Muscle of back (tissue), 11 donors: ENCODE results near the gene B4GALNT4. TPM values are rescaled to one million over a fixed set of nuclear protein-coding genes. Genes with fewer than 3 reads are reported as not detected.
"Not testable (repeated sequence)": the region's sequence is repeated elsewhere in the genome, so short reads cannot be mapped to it uniquely, and the experiment has no call there.

Experiments
- DNase-seq, 3 donors: peaks; one replicate each; pipeline versions ENCODE4 v3.0.0 to v3.0.0-alpha.2; 2013
- polyA plus RNA-seq, 10 donors: library from polyadenylated mRNA; unstranded; fragments of 120-200 nt; gene quantifications; one replicate each; pipeline ENCODE4 v1.2.1, GENCODE V29; 2013; ENCODE audit not compliant: insufficient read length in 10 of 10

B4GALNT4 gene
- polyA plus RNA-seq, 10 donors, result 9.4 to 35.6 (median 13.8) TPM

DNA sequence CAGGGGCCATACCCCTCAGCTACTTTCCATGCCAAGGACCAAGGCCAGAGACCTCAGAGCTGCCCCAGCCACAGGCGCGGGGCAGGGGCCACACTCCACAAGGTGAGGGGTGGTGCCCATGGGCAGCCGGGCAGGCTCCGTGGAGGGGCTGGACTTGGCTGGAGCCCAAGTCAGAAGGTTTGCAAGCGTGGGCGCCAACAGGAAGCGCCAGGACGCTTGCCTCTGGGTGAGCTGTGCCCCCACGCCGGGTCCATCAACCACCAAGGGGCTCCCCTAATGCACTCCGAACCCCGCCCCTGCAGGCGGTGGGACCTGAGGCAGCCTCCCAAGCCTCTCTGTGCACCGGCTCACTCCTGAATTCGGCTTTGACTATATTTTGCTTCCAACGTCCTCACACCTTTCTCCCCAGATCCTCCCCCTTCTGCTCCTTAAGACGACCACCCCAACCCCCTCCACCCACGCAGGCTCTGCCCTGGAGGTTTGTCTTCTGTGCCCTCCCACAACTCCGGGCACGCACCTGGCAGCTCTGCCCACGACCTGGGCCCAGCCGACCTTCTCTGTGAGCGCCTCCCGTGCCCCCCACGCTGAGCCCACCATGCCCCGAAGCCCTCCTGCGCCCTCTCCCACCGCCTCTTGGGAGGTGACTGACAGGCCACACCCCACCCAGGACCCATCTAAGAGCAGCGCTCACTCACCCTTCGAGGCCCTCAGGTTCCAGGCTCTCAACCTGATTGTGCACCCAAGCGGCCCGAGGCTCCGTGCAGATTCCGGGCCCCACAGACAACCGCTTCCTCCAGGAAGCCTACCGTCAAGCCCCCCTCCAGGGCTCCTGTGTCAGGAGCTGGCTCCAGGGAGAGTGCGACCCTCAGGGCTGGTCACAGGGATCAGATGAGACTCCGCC, 22.1 kb downstream of the B4GALNT4 start:
- no peak for DNase-seq

DNA sequence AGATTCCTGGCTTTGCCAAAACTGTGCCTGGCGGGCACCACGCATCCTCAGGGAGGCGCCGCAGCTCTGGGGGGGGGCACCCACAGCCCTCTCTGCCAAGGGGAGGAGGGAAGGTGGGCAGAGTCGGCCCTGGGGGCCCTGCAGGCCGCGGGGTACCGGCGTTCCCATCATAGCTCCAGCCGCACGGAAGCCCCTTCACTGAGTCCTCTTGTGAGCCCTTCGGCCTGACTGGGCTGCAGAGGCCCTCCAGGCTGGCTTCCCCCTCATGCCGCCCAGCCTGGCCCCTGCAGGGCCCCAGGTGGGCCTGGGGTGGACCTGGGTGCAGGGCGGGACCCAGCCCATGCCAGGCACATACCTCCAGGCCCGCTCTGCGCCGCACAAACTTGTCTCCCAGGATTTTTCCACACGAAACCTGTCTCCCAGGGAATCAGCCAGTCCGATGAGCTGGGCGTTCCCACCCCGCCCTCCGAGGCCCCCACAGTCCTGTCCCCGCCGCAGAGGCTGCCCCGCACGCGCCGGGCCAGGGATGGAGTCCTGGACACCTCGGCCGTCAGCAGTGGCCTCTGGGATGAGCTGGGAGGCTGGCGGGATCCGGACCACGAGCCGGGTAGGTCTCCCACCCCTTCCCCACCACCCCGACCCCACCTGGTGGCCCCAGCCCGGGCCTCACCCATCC, 22.9 kb downstream of the B4GALNT4 start:
- no peak for DNase-seq

DNA sequence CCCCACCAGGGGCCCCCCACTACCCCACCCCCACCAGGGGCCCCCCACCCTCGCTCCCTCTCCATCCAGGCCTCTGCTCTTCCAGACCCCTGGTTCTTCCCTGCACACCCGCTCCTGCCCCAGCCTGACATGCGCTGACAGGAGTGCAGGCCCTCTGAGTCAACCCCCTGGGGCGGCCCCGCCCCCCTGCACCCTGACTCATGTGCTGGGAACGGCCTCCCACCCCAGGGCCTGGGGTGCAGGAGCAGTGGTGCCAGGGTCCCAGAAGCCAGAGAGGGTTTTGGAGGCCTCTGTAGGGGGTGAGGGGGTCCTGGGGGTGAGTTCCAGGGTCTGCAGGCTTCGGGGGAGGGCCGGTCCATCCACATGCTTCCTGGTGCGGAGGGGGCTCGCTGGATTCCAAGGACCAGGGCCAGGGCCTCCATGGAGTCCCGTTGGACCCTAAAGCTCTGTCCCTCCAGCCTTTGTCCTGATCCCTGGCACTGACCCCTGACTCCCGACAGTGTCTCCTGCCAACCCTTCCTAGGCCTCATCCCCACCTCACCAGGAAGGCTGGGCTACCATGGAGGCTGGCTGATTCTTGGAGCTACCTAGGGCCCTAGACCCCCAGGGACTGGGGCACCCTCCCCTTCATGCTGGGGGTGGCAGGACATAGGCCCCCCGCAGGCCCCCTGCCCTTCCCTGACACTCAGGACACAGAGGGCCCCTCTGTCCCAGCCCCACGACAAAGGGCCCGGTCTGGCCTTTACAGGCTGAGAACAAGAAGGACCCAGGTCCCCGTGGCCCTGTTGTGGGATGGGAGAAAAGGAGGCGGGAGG, 24.1 kb downstream of the B4GALNT4 start:
- peak in 1 of 3 donors; percentile 51 for DNase-seq

DNA sequence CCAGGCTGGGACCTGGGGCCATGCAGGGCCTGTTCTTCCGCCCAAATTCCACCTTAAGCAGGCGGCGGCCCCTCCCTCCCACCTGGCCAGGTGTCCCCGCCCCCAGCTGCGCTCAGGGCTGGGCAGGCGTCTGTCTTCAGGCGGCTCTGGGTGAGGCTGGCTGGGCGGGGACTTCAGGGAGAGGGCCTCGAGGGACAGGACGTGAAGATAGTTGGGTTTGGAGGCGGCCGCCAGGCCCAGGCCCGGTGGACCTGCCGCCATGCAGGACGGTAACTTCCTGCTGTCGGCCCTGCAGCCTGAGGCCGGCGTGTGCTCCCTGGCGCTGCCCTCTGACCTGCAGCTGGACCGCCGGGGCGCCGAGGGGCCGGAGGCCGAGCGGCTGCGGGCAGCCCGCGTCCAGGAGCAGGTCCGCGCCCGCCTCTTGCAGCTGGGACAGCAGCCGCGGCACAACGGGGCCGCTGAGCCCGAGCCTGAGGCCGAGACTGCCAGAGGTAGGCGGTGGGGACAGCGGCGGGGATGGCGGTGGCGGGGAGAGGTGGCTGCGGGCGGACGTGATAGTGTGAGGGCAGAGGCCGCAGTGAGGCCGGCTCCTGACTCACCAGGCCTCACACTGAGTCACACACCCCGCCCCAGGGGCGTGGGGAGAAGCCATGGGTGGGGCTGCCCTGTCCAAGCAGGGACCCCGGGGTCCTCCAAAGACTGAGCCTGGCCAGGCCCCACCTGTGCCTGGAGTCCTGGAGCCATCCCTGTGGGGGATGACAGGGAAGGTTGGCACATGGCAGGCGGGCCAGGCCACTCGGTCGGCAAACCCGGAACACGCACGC, 24.9 kb downstream of the B4GALNT4 start, which contains the start of gene PKP3:
Gene PKP3 (plus strand): TSS at position 176 of the 824 bp plus-strand sequence. CDS start 84 bp downstream, at position 260.
- DNase-seq, result no peak

DNA sequence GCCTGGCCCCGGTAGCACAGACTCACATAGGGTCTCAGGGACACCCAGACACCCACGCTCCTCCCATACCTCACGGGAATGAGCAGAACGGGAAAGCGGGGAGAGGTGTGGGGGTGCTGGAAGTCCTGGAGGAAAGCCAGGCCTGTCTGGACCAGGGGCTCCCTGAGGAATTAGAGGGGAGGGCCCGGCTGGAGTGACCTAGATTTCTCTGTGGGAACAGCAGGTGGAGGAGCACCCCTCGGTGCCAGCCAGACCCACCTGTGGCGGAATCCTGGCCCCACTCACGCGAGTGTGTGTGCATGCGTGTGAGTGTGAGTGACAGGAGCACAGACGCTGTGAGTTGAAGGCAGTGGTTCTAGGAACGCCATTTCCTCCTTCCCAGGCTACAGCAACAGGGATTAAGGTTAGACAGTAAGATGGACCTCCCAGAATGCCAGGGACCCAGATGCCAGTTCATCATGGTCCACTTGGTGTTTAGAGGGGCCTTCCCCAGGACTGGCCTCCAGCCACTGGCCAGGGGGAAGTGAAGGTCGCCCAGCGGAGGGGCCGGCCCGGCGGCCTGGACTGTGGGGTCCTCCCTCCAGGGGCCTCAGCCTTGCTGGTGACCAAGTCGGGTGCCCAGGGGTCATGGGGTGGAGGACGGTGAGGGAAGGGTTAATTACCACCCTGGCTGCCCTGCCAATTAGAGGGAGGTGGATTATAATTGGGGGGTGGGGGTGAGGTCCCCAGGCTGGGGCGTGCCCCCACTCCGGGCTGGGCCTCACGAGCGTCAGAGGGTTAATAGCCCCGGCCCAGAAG, 25.8 kb downstream of the B4GALNT4 start:
- DNase-seq, result no peak

DNA sequence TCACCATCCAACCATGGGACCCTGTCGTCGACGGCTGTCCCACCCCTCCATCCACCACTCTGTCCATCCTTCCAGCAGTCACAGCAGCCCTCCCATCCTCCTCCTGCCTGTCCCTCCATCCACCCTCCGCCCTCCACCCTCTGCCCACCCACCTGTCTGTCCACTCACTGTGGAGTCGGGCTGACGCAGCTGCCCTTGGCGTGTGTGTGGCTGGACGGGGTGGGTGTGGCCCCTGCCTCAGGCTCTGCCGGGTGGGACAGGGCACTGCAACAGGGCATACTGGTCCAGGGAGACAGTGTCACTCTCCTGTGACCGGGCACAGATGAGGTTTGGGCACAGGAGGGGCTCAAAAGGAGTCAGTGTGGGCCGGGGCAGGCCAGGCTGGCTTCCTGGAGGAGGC, 26.6 kb downstream of the B4GALNT4 start:
- DNase-seq, result no peak

DNA sequence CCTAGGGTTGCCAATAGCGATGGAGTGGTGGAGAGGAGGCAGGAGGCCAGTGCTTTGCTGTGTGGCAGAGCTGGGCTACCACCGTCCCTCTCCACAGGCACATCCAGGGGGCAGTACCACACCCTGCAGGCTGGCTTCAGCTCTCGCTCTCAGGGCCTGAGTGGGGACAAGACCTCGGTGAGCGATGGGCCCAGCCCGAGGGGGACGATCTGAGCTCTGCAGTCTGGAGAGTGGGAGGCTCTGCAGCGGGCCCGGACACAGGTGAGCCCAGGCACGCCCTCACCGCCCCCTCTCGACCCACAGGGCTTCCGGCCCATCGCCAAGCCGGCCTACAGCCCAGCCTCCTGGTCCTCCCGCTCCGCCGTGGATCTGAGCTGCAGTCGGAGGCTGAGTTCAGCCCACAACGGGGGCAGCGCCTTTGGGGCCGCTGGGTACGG, 27.2 kb downstream of the B4GALNT4 start:
- DNase-seq, result no peak

DNA sequence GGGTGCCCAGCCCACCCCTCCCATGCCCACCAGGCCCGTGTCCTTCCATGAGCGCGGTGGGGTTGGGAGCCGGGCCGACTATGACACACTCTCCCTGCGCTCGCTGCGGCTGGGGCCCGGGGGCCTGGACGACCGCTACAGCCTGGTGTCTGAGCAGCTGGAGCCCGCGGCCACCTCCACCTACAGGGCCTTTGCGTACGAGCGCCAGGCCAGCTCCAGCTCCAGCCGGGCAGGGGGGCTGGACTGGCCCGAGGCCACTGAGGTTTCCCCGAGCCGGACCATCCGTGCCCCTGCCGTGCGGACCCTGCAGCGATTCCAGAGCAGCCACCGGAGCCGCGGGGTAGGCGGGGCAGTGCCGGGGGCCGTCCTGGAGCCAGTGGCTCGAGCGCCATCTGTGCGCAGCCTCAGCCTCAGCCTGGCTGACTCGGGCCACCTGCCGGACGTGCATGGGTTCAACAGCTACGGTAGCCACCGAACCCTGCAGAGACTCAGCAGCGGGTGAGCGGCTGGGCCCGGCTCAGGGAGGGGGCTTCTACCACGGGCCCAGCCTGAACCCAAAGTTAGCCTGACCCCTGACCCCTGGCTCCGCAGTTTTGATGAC, 27.7 kb downstream of the B4GALNT4 start:
- DNase-seq, result peak; percentile 49 to 84 (median 53)

DNA sequence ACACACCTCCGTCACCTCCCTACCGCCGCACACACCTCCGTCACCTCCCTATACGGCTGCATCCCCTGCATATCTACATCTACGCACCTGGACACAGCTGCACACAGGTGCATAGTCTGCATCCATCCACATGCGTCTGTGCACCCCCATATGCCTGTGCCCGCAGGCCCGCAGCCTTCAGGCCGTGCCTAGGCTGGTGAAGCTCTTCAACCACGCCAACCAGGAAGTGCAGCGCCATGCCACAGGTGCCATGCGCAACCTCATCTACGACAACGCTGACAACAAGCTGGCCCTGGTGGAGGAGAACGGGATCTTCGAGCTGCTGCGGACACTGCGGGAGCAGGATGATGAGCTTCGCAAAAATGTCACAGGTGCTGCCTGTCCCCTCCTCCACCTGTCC, 29.5 kb downstream of the B4GALNT4 start:
- DNase-seq, result no peak

DNA sequence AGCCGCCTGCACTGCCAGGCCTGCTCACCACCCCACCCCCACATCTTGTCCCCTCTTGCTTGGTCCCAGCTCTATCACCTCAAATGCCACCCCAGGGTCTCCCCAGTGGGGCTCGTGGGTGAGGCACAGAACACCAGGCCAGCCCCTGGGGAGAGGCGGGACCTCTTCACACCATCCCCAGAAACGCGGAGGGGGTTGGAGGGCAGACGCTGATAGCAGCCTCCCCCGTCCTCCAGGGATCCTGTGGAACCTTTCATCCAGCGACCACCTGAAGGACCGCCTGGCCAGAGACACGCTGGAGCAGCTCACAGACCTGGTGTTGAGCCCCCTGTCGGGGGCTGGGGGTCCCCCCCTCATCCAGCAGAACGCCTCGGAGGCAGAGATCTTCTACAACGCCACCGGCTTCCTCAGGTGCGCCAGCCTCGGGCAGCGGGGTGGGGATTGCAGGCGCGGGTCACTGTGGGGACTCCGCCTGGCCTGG, 30.5 kb downstream of the B4GALNT4 start:
- DNase-seq, result no peak

DNA sequence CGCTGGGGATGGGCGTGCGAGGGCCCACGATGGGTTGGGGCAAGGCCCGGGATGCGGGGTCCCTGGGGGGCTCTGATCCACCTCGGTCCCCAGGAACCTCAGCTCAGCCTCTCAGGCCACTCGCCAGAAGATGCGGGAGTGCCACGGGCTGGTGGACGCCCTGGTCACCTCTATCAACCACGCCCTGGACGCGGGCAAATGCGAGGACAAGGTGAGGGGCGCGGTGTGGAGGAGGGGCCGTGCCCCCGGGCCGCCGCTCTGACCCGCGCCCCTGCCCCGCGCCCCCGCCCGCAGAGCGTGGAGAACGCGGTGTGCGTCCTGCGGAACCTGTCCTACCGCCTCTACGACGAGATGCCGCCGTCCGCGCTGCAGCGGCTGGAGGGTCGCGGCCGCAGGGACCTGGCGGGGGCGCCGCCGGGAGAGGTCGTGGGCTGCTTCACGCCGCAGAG, 31.0 kb downstream of the B4GALNT4 start:
- no peak for DNase-seq

DNA sequence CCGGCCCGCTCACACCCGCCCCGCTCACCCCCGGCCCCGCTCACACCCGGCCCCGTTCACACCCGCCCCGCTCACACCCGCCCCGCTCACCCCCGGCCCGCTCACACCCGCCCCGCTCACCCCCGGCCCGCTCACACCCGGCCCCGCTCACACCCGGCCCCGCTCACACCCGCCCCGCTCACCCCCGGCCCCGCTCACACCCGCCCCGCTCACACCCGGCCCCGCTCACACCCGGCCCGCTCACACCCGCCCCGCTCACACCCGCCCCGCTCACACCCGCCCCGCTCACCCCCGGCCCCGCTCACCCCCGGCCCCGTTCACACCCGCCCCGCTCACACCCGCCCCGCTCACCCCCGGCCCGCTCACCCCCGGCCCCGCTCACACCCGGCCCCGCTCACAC, 31.9 kb downstream of the B4GALNT4 start:
- not testable (repeated sequence) for DNase-seq

DNA sequence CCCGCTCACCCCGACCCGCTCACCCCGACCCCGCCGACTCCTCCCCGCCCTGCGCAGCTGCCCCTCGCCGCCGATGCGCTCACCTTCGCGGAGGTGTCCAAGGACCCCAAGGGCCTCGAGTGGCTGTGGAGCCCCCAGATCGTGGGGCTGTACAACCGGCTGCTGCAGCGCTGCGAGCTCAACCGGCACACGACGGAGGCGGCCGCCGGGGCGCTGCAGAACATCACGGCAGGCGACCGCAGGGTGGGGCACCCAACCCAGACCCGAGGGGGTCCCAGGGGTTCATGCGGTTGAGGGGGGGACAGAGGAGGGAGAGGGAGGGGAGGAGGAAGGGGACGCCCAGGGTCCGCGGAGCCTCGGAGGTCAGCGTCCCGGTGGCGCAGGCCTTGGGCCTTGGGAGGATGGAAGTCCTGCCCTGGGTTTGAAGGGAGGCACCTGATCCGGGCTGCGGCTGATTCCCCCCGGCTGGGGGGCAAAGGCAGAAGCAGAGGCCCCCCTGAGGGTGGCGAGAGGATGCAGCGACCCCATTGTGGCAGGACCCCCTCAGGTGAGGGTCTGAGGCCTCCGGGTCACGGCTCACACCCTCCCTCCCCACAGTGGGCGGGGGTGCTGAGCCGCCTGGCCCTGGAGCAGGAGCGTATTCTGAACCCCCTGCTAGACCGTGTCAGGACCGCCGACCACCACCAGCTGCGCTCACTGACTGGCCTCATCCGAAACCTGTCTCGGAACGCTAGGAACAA, 33.9 kb downstream of the B4GALNT4 start:
- no peak for DNase-seq

DNA sequence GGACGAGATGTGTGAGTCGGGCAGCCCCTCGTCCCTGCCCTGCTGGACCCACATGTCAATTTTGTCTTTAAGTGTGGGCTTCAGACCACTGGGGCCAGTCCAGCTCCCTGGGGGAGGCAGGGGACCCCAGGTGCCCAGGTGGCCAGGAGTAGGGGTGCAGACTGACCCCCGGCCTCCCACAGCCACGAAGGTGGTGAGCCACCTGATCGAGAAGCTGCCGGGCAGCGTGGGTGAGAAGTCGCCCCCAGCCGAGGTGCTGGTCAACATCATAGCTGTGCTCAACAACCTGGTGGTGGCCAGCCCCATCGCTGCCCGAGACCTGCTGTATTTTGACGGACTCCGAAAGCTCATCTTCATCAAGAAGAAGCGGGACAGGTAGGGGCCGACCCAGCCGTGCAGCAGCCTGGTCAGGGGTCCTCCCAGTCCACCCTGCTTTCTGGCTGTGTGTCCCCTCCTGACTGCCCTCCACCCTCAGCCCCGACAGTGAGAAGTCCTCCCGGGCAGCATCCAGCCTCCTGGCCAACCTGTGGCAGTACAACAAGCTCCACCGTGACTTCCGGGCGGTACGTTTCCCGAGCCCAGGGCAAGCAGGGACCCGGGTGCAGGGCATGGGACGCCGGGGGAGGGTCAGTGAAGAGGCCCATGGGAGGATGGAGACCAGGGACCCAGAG, 34.6 kb downstream of the B4GALNT4 start:
- no peak for DNase-seq

DNA sequence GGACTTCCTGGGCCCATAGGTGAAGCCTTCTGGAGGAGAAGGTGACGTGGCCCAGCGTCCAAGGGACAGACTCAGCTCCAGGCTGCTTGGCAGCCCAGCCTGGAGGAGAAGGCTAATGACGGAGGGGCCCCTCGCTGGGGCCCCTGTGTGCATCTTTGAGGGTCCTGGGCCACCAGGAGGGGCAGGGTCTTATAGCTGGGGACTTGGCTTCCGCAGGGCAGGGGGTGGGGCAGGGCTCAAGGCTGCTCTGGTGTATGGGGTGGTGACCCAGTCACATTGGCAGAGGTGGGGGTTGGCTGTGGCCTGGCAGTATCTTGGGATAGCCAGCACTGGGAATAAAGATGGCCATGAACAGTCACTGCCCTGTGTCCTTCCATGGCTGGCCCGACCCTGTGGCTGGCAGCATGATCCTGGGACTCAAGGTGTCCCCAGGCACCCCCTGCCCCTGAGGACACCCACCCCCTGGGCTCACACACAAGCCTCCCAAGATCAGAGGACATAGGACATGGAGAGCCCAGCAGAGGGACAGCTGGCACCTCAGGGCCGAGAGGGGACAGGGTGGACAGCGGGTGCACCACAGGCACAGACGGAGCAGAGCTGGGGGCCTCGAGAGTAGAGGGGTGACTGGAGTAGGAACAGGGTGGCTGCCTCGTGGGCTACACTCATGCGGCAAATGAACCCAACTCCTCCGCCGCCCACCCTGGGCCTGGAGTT, 35.4 kb downstream of the B4GALNT4 start:
- no peak for DNase-seq

DNA sequence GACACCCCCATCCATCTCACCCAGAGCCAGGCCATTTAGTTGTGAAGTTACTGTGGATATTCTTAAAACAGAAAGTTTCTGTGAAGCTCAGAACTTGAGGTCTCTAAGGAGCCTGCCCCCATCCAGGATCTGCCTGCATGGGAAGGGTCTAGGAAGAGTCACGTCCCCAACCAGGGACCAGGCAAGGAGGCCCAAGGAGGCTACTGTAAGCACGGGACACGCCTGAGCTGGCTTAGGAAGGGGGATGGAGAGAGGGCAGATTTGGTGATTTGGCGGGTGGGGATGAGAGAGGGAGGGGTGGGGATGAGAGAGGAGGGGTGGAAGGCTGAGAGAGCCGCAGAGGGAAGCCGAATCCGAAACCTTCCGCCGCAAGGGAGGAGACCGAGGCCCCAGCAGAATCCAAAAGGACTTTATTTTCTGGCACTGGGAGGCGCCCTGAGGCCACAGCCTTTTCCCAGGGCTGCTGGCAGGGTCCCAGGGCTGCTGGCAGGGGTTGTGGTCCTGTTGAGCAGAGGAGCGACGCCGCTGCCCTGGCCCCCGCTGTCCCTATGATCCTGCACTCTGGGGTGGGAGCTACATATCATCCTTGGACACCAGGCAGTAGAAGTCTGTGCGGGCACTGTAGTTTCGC, 36.1 kb downstream of the B4GALNT4 start:
- DNase-seq, result peak in 1 of 3 donors; percentile 52
